ENCODE results near the gene VAMP5. TPM values are rescaled to one million over a fixed set of nuclear protein-coding genes. Genes with fewer than 3 reads are reported as not detected.
"Not testable (repeated sequence)": the region's sequence is repeated elsewhere in the genome, so short reads cannot be mapped to it uniquely, and the experiment has no call there.

The VAMP5 gene
- total RNA-seq, 1 donor from 2014 or later = 62.1 TPM

GRCh38 chr2:85607268-85608215, 23.3 kb downstream of the VAMP5 start:
- ATAC-seq (no peak), DNase-seq (ENCODE audit: missing footprints) (no peak)
- intact Hi-C loops (cut with DNase I) = no loop called here

GRCh38 chr2:85611217-85611704, 27.0 kb downstream of the VAMP5 start:
- no peak for ATAC-seq
- intact Hi-C loops (cut with DNase I) = no loop called here
- no peak for DNase-seq (ENCODE audit: missing footprints)

GRCh38 chr2:85611705-85612587, 27.7 kb downstream of the VAMP5 start, which contains the start of gene C2orf68:
Gene C2orf68, minus strand, starts transcription at chr2:85612066. Its CDS starts 82 bp downstream, at chr2:85611984.
- peak; percentile 96 for DNase-seq (ENCODE audit: missing footprints)
- intact Hi-C loops (cut with DNase I) = no loop called here
- peak; percentile 86 for ATAC-seq

GRCh38 chr2:85613717-85614515, 29.7 kb downstream of the VAMP5 start:
- intact Hi-C loops (cut with DNase I) = no loop called here
- ATAC-seq (no peak), DNase-seq (ENCODE audit: missing footprints) (no peak)

- DNase-seq (ENCODE audit: missing footprints); ATAC-seq; intact Hi-C loops (cut with DNase I): not testable (repeated sequence)
These were observed 30.5 kb downstream of the VAMP5 start for GRCh38 chr2:85614757-85615156.

GRCh38 chr2:85615413-85615728, 31.1 kb downstream of the VAMP5 start:
- no peak for DNase-seq (ENCODE audit: missing footprints)
- ATAC-seq = no peak
- intact Hi-C loops (cut with DNase I) = no loop called here

- DNase-seq (ENCODE audit: missing footprints); ATAC-seq; intact Hi-C loops (cut with DNase I): not testable (repeated sequence)
These were observed 33.5 kb downstream of the VAMP5 start for GRCh38 chr2:85617723-85618122.

GRCh38 chr2:85619617-85620016, 35.4 kb downstream of the VAMP5 start:
- DNase-seq (ENCODE audit: missing footprints) (no peak), ATAC-seq (no peak)
- intact Hi-C loops (cut with DNase I) = no loop called here

GRCh38 chr2:85621338-85621737, 37.1 kb downstream of the VAMP5 start:
- intact Hi-C loops (cut with DNase I) = no loop called here
- no peak for DNase-seq (ENCODE audit: missing footprints)
- no peak for ATAC-seq

GRCh38 chr2:85623991-85624390, 39.8 kb downstream of the VAMP5 start:
- ATAC-seq = peak; percentile 78
- no peak for DNase-seq (ENCODE audit: missing footprints)
- intact Hi-C loops (cut with DNase I) = no loop called here

- intact Hi-C loops (cut with DNase I) = no loop called here
- ATAC-seq (no peak), DNase-seq (ENCODE audit: missing footprints) (no peak)
These were observed 44.4 kb downstream of the VAMP5 start for GRCh38 chr2:85628658-85629057.

- ATAC-seq (no peak), DNase-seq (ENCODE audit: missing footprints) (no peak)
- intact Hi-C loops (cut with DNase I) = loop anchor here (10.0 kb wide), 1 partner anchor 473 kb away; the partner anchor contains the start of genes POLR1A and PTCD3
These were observed 47.1 kb downstream of the VAMP5 start for GRCh38 chr2:85631316-85631715.

- intact Hi-C loops (cut with DNase I) = loop anchor here (5.0 to 10.0 kb wide), 3 partner anchors 72 to 470 kb away; partner anchors contain the start of genes POLR1A and PTCD3
- ATAC-seq (no peak), DNase-seq (ENCODE audit: missing footprints) (no peak)
These were observed 50.8 kb downstream of the VAMP5 start for GRCh38 chr2:85635011-85635410.

GRCh38 chr2:85635636-85636035, 51.4 kb downstream of the VAMP5 start:
- intact Hi-C loops (cut with DNase I) = loop anchor here (5.0 to 10.0 kb wide), 3 partner anchors 72 to 469 kb away; partner anchors contain the start of genes POLR1A and PTCD3
- DNase-seq (ENCODE audit: missing footprints) (no peak), ATAC-seq (no peak)

- no peak for DNase-seq (ENCODE audit: missing footprints)
- ATAC-seq = no peak
- intact Hi-C loops (cut with DNase I) = no loop called here
These were observed 58.5 kb downstream of the VAMP5 start for GRCh38 chr2:85642725-85643124.

All from Right ventricle myocardium inferior (tissue), 1 donor.